B cell (primary cell): ENCODE measurements around the gene ETFDH. TPM values are rescaled to one million over a fixed set of nuclear protein-coding genes. Genes with fewer than 3 reads are reported as not detected.
A peak's percentile ranks its signal among the peaks of the same experiment; 100 is the strongest.

Experiments used
- ATAC-seq: fragments of 200-7000 bp; cut with Tn5 transposase; one replicate; pipeline ENCODE4 v1.10.0; 2021; ENCODE audit warnings: low read depth, mild to moderate bottlenecking, moderate number of reproducible peaks, moderate library complexity
- CTCF ChIA-PET: fragments of 350-600 bp; sonication (Branson Sonifier 250); formaldehyde crosslinking; loops from one replicate; lab custom pipeline; 2021; ENCODE audit warnings: antibody characterized with exemption, inconsistent platforms; lab: Charles Lee
- POLR2A ChIA-PET: fragments of 350-600 bp; sonication (Branson Sonifier 250); formaldehyde crosslinking; loops from one replicate; lab custom pipeline; 2021; ENCODE audit warnings: antibody characterized with exemption; lab: Charles Lee
- DNase-seq: peaks from one replicate; pipeline ENCODE4 v3.0.0; 2013
- H2AFZ ChIP-seq: 2 replicates; pipeline ENCODE4 v1.6.1; 2012; ENCODE audit warnings: mild to moderate bottlenecking, low read depth, low read length; ENCODE audit not compliant: insufficient read depth, poor library complexity, severe bottlenecking
- H3K27ac ChIP-seq, 2 donors: 1 replicate in 1 of 2; 2 replicates in 1 of 2; pipeline ENCODE4 v1.5.1; 2012 to 2013; ENCODE audit warnings: low read length in 2 of 2, mild to moderate bottlenecking in 2 of 2, moderate library complexity in 1 of 2
- H3K27me3 ChIP-seq, 4 experiments: fragments of 200-600 bp in 1 of 4; sonication (generic) in 1 of 4; replicated peaks in 1 of 4; 1 replicate in 2 of 4; 2 replicates in 2 of 4; pipeline versions ENCODE4 v1.6.1 to v1.7.0; 2013 to 2016; ENCODE audit warnings: low read length in 3 of 4, mild to moderate bottlenecking in 2 of 4, mixed read lengths in 1 of 4, moderate library complexity in 1 of 4; ENCODE audit not compliant: insufficient read depth in 4 of 4, control insufficient read depth in 3 of 4; ENCODE audit errors: control extremely low read depth in 1 of 4
- H3K36me3 ChIP-seq, 2 experiments: replicated peaks in 1 of 2; 1 replicate in 1 of 2; 2 replicates in 1 of 2; pipeline versions ENCODE4 v1.6.1 to v1.7.1; 2013; ENCODE audit warnings: low read length in 1 of 2; ENCODE audit not compliant: insufficient read depth in 2 of 2, control insufficient read depth in 1 of 2; ENCODE audit errors: control extremely low read depth in 1 of 2, extremely low read depth in 1 of 2
- H3K4me1 ChIP-seq, 2 donors: fragments of 200-600 bp in 1 of 2; sonication (generic) in 1 of 2; 1 replicate in 1 of 2; 2 replicates in 1 of 2; pipeline versions ENCODE4 v1.5.1 to v1.6.1; 2013 to 2017; ENCODE audit warnings: low read length in 2 of 2; ENCODE audit not compliant: control insufficient read depth in 2 of 2, insufficient read depth in 2 of 2
- H3K4me2 ChIP-seq: replicated peaks from 2 replicates; pipeline ENCODE3; 2012; ENCODE audit warnings: mild to moderate bottlenecking, low read depth, low read length; ENCODE audit not compliant: poor library complexity, severe bottlenecking
- H3K4me3 ChIP-seq, 5 experiments: fragments of 200-600 bp in 1 of 5; sonication (generic) in 1 of 5; 1 replicate in 3 of 5; 2 replicates in 2 of 5; pipeline versions ENCODE4 v1.5.1 to v1.7.0; 2011 to 2016; ENCODE audit warnings: low read length in 4 of 5, mild to moderate bottlenecking in 4 of 5, low read depth in 2 of 5, control low read depth in 1 of 5, moderate library complexity in 1 of 5; ENCODE audit not compliant: insufficient read depth in 1 of 5; ENCODE audit errors: control extremely low read depth in 1 of 5, extremely low read depth in 1 of 5
- H3K79me2 ChIP-seq: fragments of 200-600 bp; sonication (generic); one replicate; pipeline ENCODE4 v1.6.0; 2016; ENCODE audit warnings: low read length; ENCODE audit not compliant: control insufficient read depth, insufficient read depth
- H3K9ac ChIP-seq: fragments of 200-600 bp; sonication (generic); 2 replicates; pipeline ENCODE4 v1.6.1; 2017; ENCODE audit warnings: mild to moderate bottlenecking, low read length, moderate library complexity
- H3K9me3 ChIP-seq, 3 donors: one replicate each; pipeline versions ENCODE4 v1.6.1 to v1.7.1; 2013; ENCODE audit warnings: low read length in 2 of 3; ENCODE audit not compliant: control insufficient read depth in 2 of 3, insufficient read depth in 1 of 3; ENCODE audit errors: control extremely low read depth in 1 of 3
- H4K20me1 ChIP-seq: 2 replicates; pipeline ENCODE4 v1.6.0; 2012; ENCODE audit warnings: mild to moderate bottlenecking, low read length; ENCODE audit not compliant: insufficient read depth, control insufficient read depth, poor library complexity, severe bottlenecking
- H3K27ac Mint-ChIP-seq: one replicate; pipeline ENCODE4 v1.8.0; 2021; ENCODE audit warnings: mixed read lengths
- H3K27me3 Mint-ChIP-seq: one replicate; pipeline ENCODE4 v1.8.0; 2021; ENCODE audit warnings: mixed read lengths
- H3K4me1 Mint-ChIP-seq: one replicate; pipeline ENCODE4 v1.8.0; 2021; ENCODE audit warnings: mixed read lengths
- H3K4me3 Mint-ChIP-seq: one replicate; pipeline ENCODE4 v1.8.0; 2021; ENCODE audit warnings: mixed read lengths
- H3K9me3 Mint-ChIP-seq: one replicate; pipeline ENCODE4 v1.8.0; 2022; ENCODE audit warnings: mixed read lengths; ENCODE audit not compliant: insufficient read depth
- EZH2 ChIP-seq: IDR thresholded peaks from 2 replicates; pipeline ENCODE4 v1.6.1; 2012; ENCODE audit warnings: borderline replicate concordance, low read depth, mild to moderate bottlenecking, moderate library complexity, low read length; ENCODE audit not compliant: insufficient read depth, poor library complexity, severe bottlenecking
- WGBS: methylation state at CpG from one replicate; pipeline ENCODE4 v1.1.5; 2013; ENCODE audit warnings: missing lambda C conversion rate; ENCODE audit not compliant: insufficient coverage; 5-methylcytosine and 5-hydroxymethylcytosine counted together
- intact Hi-C: fragments of 100-400 bp; cut with micrococcal nuclease; formaldehyde crosslinking; loops from one replicate; pipeline ENCODE4 v1.10.0; 2022
- polyA plus RNA-seq: library from polyadenylated mRNA; depleted of rRNA; stranded (reverse); fragments of >200 nt; gene quantifications from 2 replicates; pipeline ENCODE4 v1.2.3, GENCODE V29; 2012
- total RNA-seq, 2 donors: library from RNA; stranded (reverse); fragments of 120-200 nt in 1 of 2; gene quantifications; 1 replicate in 1 of 2; 2 replicates in 1 of 2; pipeline versions ENCODE4 v1.2.3 to v1.2.4, GENCODE V29; 2013 to 2022
- TF ChIP-seq, protein P1 (sequence below): fragments of 200-600 bp; IDR thresholded peaks from one replicate; pipeline ENCODE4 v1.8.0; 2022; ENCODE audit warnings: antibody characterized with exemption, mild to moderate bottlenecking

Gene ETFDH
- total and polyA plus RNA-seq, 2 donors (not counting 1 experiment from before 2014, with no cell fraction given), result 7.8 to 10.8 TPM

DNA sequence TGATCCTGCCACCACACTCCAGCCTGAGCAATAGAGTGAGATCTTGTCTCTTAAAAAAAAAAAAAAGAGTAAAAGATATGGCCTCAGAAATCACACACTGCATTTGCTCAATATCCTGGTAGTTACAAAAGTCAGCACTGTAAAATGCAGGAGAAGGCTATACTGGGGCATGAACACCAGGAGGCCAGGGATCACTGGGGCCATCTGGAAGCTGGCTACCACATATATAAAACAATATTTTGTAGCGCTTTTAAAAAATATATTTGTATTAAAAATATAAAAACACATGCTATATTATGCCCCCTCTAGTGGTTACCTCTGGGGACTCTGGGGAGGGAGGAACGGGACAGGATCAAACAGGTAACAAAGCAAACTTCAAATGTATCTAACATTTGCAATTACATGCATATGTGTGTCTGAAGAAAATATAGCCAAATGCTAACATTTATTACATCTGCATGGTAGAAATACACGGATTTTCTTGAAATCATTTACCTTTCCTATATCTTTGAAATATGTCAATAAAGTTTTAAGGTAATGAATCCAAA lies 4.4 kb upstream of the ETFDH start:
- CTCF ChIA-PET, result interaction anchor here (0.9 kb wide), 1 partner anchor 42 kb away, joined by 3 read pairs; no protein-coding TSS in a partner anchor

DNA sequence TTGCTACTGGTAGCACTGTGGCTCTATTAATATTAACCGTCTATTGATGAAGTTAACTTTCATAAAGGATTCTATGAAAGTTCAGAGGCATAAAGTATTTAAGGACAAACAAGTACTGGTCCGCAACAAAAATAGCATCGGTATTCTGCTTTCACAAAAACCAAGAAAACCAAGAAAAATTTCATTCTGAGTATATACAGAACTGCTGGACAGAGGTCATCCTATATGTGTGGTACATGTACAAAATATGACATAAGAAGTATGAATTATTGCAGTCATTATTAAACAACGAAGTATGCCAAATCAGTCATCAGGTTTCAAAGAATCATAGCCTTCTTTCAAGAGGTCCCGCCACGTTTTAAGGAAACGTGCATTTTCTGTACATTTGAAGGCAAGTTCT lies 2.8 kb upstream of the ETFDH start:
- TF ChIP-seq, protein P1, sequence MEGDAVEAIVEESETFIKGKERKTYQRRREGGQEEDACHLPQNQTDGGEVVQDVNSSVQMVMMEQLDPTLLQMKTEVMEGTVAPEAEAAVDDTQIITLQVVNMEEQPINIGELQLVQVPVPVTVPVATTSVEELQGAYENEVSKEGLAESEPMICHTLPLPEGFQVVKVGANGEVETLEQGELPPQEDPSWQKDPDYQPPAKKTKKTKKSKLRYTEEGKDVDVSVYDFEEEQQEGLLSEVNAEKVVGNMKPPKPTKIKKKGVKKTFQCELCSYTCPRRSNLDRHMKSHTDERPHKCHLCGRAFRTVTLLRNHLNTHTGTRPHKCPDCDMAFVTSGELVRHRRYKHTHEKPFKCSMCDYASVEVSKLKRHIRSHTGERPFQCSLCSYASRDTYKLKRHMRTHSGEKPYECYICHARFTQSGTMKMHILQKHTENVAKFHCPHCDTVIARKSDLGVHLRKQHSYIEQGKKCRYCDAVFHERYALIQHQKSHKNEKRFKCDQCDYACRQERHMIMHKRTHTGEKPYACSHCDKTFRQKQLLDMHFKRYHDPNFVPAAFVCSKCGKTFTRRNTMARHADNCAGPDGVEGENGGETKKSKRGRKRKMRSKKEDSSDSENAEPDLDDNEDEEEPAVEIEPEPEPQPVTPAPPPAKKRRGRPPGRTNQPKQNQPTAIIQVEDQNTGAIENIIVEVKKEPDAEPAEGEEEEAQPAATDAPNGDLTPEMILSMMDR, result no peak
- TF ChIP-seq EZH2, result no peak
- ATAC-seq, result no peak

More for the DNA sequence above, 4.4 kb upstream of the ETFDH start:
- peaks cover 9% of the 10 kb centered on the region in 2 donors for H3K4me1 ChIP-seq
- no peak overlapping the region for H2AFZ ChIP-seq
- WGBS, result no CpG with 5 or more reads among the region's 3 CpGs
- TF ChIP-seq, protein P1, result peak; percentile 74
- no peak for TF ChIP-seq EZH2
- no peaks in the 10 kb centered on the region for H3K27me3 ChIP-seq
- H3K4me1 Mint-ChIP-seq, result peaks cover 16% of the 10 kb centered on the region
- no peak overlapping the region for H3K4me2 ChIP-seq
- H3K4me3 ChIP-seq, result no peak overlapping the region
- no peaks in the 10 kb centered on the region for H3K27me3 Mint-ChIP-seq
- no peaks in the 10 kb centered on the region for H3K9me3 ChIP-seq
- ATAC-seq (no peak), DNase-seq (peak; percentile 26)
- no peaks in the 10 kb centered on the region for H4K20me1 ChIP-seq
- no peaks in the 10 kb centered on the region for H3K36me3 ChIP-seq
- H3K79me2 ChIP-seq, result peaks cover 2% of the 10 kb centered on the region
- H3K27ac ChIP-seq, result no peak overlapping the region
- no peak overlapping the region for H3K4me3 Mint-ChIP-seq
- no peak overlapping the region for H3K27ac Mint-ChIP-seq
- no peak overlapping the region for H3K9ac ChIP-seq
- intact Hi-C loops, result no loop called here
- POLR2A ChIA-PET, result no interaction called here
- no peaks in the 10 kb centered on the region for H3K9me3 Mint-ChIP-seq

More for the DNA sequence above, 2.8 kb upstream of the ETFDH start:
- Mint-ChIP-seq H3K27me3 (no peaks in the 10 kb centered on the region), H3K27ac (no peak overlapping the region), H3K4me1 (peaks cover 22% of the 10 kb centered on the region), H3K9me3 (no peaks in the 10 kb centered on the region), H3K4me3 (no peak overlapping the region)
- no peak overlapping the region for H3K4me3 ChIP-seq
- no peaks in the 10 kb centered on the region for H3K9me3 ChIP-seq
- H3K27me3 ChIP-seq, result no peaks in the 10 kb centered on the region
- H3K27ac ChIP-seq, result no peak overlapping the region
- no peaks in the 10 kb centered on the region for H4K20me1 ChIP-seq
- POLR2A ChIA-PET, result no interaction called here
- H3K4me1 ChIP-seq, result peaks cover 12 to 13% of the 10 kb centered on the region in 2 donors
- intact Hi-C loops, result no loop called here
- 43% methylated on average over 4 of the region's 7 CpGs for WGBS
- no peaks in the 10 kb centered on the region for H3K36me3 ChIP-seq
- H3K79me2 ChIP-seq, result peaks cover 5% of the 10 kb centered on the region
- no peak for DNase-seq
- no peak overlapping the region for H3K9ac ChIP-seq
- no peak overlapping the region for H3K4me2 ChIP-seq
- H2AFZ ChIP-seq, result no peak overlapping the region
- CTCF ChIA-PET, result no interaction called here
